Heart left ventricle (tissue), 16 donors: Measurements from ENCODE around the gene ZNF558. TPM values are rescaled to one million over a fixed set of nuclear protein-coding genes. Genes with fewer than 3 reads are reported as not detected.
"Not testable (repeated sequence)": the region's sequence is repeated elsewhere in the genome, so short reads cannot be mapped to it uniquely, and the experiment has no call there.

ENCODE experiments used
- ATAC-seq, 4 donors: fragments of 200-7000 bp; cut with Tn5 transposase; one replicate each; pipeline ENCODE4 v1.9.1; 2020 to 2022; ENCODE audit warnings: moderate library complexity in 4 of 4, mild to moderate bottlenecking in 3 of 4, moderate number of reproducible peaks in 1 of 4
- DNase-seq, 5 donors: peaks; one replicate each; pipeline ENCODE4 v3.0.0-alpha.2; 2020
- H3K27ac ChIP-seq, 12 donors: fragments of 200-600 bp; sonication (generic) in 4 of 12; one replicate each; pipeline versions ENCODE4 v1.5.0 to v1.8.0; 2016 to 2022; ENCODE audit warnings: mild to moderate bottlenecking in 2 of 12
- H3K27me3 ChIP-seq, 9 donors: fragments of 200-600 bp; sonication (generic) in 2 of 9; one replicate each; pipeline versions ENCODE4 v1.5.1 to v1.8.0; 2016 to 2022; ENCODE audit warnings: mild to moderate bottlenecking in 3 of 9
- H3K36me3 ChIP-seq, 9 donors: fragments of 200-600 bp; sonication (generic) in 2 of 9; one replicate each; pipeline versions ENCODE4 v1.5.0 to v1.8.0; 2018 to 2022; ENCODE audit warnings: mild to moderate bottlenecking in 2 of 9
- H3K4me1 ChIP-seq, 12 donors: fragments of 200-600 bp; sonication (generic) in 4 of 12; one replicate each; pipeline versions ENCODE4 v1.5.0 to v1.8.0; 2016 to 2022; ENCODE audit warnings: mild to moderate bottlenecking in 3 of 12
- H3K4me3 ChIP-seq, 12 donors: fragments of 200-600 bp; sonication (generic) in 4 of 12; one replicate each; pipeline versions ENCODE4 v1.5.0 to v1.8.0; 2017 to 2022; ENCODE audit warnings: mild to moderate bottlenecking in 9 of 12, moderate library complexity in 4 of 12
- H3K9me3 ChIP-seq, 12 donors: fragments of 200-600 bp; sonication (generic) in 4 of 12; one replicate each; pipeline versions ENCODE4 v1.5.0 to v1.8.0; 2016 to 2022; ENCODE audit warnings: mild to moderate bottlenecking in 1 of 12
- CTCF ChIP-seq, 12 donors: fragments of 200-600 bp; sonication (generic) in 4 of 12; IDR thresholded peaks; one replicate each; pipeline versions ENCODE4 v1.5.0 to v1.8.0; 2018 to 2022; ENCODE audit warnings: antibody characterized with exemption in 12 of 12, mild to moderate bottlenecking in 5 of 12
- POLR2A ChIP-seq, 2 donors: fragments of 450-650 bp; IDR thresholded peaks; one replicate each; pipeline ENCODE4 v1.6.1; 2017; ENCODE audit warnings: antibody characterized with exemption in 2 of 2, mild to moderate bottlenecking in 2 of 2, moderate library complexity in 2 of 2
- WGBS, 4 donors: extraction: QIAGEN DNeasy Blood & Tissue Kit in 2 of 4; methylation state at CpG; one replicate each; pipeline versions ENCODE4 v1.1.5 to v1.1.7; 2013 to 2018; 5-methylcytosine and 5-hydroxymethylcytosine counted together
- intact Hi-C, 10 donors: fragments of 100-400 bp; cut with DNase I; formaldehyde crosslinking; loops; one replicate each; pipeline versions ENCODE4 v1.11.1 to v1.14.2; 2022
- polyA plus RNA-seq, 2 donors: library from polyadenylated mRNA; stranded (reverse); fragments of 200-250 nt; gene quantifications; one replicate each; pipeline ENCODE4 v1.2.3, GENCODE V29; 2013
- total RNA-seq, 9 donors: library from RNA; depleted of rRNA in 2 of 9; stranded (reverse); fragments of >200 nt in 2 of 9; fragmentation: NEBNext Ultra II Directional in 3 of 9; extraction: Animal tissue kit (Norgen Biotek cat#: 25700) in 3 of 9; gene quantifications; one replicate each; pipeline versions ENCODE4 v1.1.0 to v1.2.4, GENCODE V29; 2016 to 2023
- donor health status: ischemic (EF 13 %, LVEDD 7.1; RV severe dilation, severe dysfunction).
- donor health status: healthy with polysubstance abuse.
- donor health status: DM: no; HTN: yes; CAD: no.
- donor health status: DM: no; HTN: no; CAD: no.
- donor health status: ischemic (EF 25% LVEDD 6.9; RV normal size, moderate dysfunction).
- donor health status: ischemic (EF 25% LVEDD 5.7; RV mildly dilated, moderate dysfunction).
- donor health status: healthy.
- donor health status: DM: yes; HTN: yes; CAD: no.
- donor health status: ischemic (EF 35%, LVEDD 5.7; RV mildly dilated, moderate dysfunction).
- donor health status: nonischemic (EF 11% LVEDD 7.7; RV severe dilation, severe dysfunction).
- donor health status: DM: yes; HTN: yes; CAD: no.
- donor health status: PGD.
- donor health status: ischemic (EF 29% LVEDD 5.4; RV normal size, mild dysfunction).
- donor health status: nonischemic (EF 23%, LVEDD 6.1; RV moderate dilation, normal function).

Gene ZNF558
- total and polyA plus RNA-seq, 11 donors, result 5.0 to 16.2 (median 11.2) TPM

GRCh38 chr19:8811315-8812172 is 20.6 kb downstream of the ZNF558 start:
- ATAC-seq (no peak), DNase-seq (no peak)
- WGBS, 4 donors, result 97 to 98% (median 98%) methylated on average over 10 of the region's 10 CpGs
- intact Hi-C loops, result no loop called here
- Histone ChIP-seq H3K9me3 (peaks cover 22 to 100% (median 97%) of the 10 kb centered on the region in 12 donors), H3K27me3 (no peaks in the 10 kb centered on the region), H3K4me1 (no peaks in the 10 kb centered on the region), H3K27ac (no peak overlapping the region), H3K36me3 (peaks cover 36 to 100% (median 76%) of the 10 kb centered on the region in 9 donors), H3K4me3 (no peak overlapping the region)
- no peak for TF ChIP-seq POLR2A (IDR thresholded peaks at IDR 0.05)
- TF ChIP-seq CTCF (IDR thresholded peaks at IDR 0.05), result no peak

- TF ChIP-seq POLR2A (IDR thresholded peaks at IDR 0.05), result no peak
- TF ChIP-seq CTCF (IDR thresholded peaks at IDR 0.05), result no peak
- ATAC-seq (no peak), DNase-seq (no peak)
- peaks cover 11 to 100% (median 83%) of the 10 kb centered on the region in 12 donors for H3K9me3 ChIP-seq
- H3K36me3 ChIP-seq, result peaks cover 5 to 79% (median 42%) of the 10 kb centered on the region in 9 donors
- H3K27ac ChIP-seq, result no peak overlapping the region
- H3K4me1 ChIP-seq, result no peaks in the 10 kb centered on the region
- no peaks in the 10 kb centered on the region for H3K27me3 ChIP-seq
- no peak overlapping the region for H3K4me3 ChIP-seq
- 88 to 100% (median 100%) methylated on average over 1 of the region's 1 CpG for WGBS, 4 donors
- intact Hi-C loops, result no loop called here
These were observed 25.4 kb downstream of the ZNF558 start for GRCh38 chr19:8806661-8807060.

- Histone ChIP-seq H3K27me3 (no peaks in the 10 kb centered on the region), H3K4me1 (no peaks in the 10 kb centered on the region), H3K9me3 (peaks cover 0 to 31% (median 18%) of the 10 kb centered on the region in 12 donors), H3K4me3 (no peak overlapping the region), H3K36me3 (no peaks in the 10 kb centered on the region), H3K27ac (no peak overlapping the region)
- TF ChIP-seq CTCF (IDR thresholded peaks at IDR 0.05) (no peak), POLR2A (IDR thresholded peaks at IDR 0.05) (no peak)
- intact Hi-C loops, result no loop called here
- ATAC-seq (no peak), DNase-seq (no peak)
- WGBS, 4 donors, result 57 to 68% (median 61%) methylated on average over 1 of the region's 1 CpG
These were observed 37.3 kb downstream of the ZNF558 start for GRCh38 chr19:8794823-8795222.

DNA sequence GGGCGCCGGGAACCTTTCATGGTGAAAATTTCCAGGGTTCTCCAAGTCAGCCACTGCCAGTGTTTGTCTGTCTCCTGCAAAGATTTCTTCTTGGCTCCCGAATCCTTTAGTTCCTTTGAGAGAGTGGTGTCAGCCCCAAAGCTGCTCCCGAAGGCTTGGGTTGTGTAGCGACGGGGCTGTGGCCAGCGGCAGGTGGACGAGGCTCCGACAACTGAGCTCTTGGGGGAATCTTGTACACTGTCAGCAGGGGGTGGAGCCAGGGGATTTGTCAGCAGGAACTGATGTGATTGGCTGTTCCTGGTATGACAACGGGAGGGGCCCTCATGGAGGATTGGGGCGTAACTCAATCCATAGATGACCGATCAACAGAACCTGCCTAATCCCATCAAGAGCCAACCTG is 58.5 kb downstream of the ZNF558 start:
- ATAC-seq, DNase-seq, H3K4me1 ChIP-seq, H3K27me3 ChIP-seq, H3K4me3 ChIP-seq, H3K9me3 ChIP-seq, H3K27ac ChIP-seq, intact Hi-C loops, H3K36me3 ChIP-seq: not testable (repeated sequence)
- WGBS, 4 donors, result 77 to 82% methylated on average over 6 of the region's 12 CpGs; no CpG with 5 or more reads in 2 of the 4 donors

GRCh38 chr19:8769265-8769664 is 62.8 kb downstream of the ZNF558 start:
- H3K4me3 ChIP-seq, H3K27ac ChIP-seq, ATAC-seq, DNase-seq, intact Hi-C loops, H3K9me3 ChIP-seq, H3K27me3 ChIP-seq, H3K4me1 ChIP-seq, H3K36me3 ChIP-seq: not testable (repeated sequence)
- 79 to 91% (median 86%) methylated on average over 3 to 4 of the region's 8 CpGs for WGBS, 4 donors

- 75 to 84% (median 80%) methylated on average over 5 of the region's 11 CpGs for WGBS, 4 donors
- peak in 1 of 5 donors; percentile 18 for DNase-seq
- intact Hi-C loops, result not testable (repeated sequence)
These were observed 64.8 kb downstream of the ZNF558 start for GRCh38 chr19:8767257-8767656.

More at GRCh38 chr19:8767257-8767656, 64.8 kb downstream of the ZNF558 start:
- H3K27me3 ChIP-seq, H3K4me3 ChIP-seq, ATAC-seq, H3K36me3 ChIP-seq, H3K27ac ChIP-seq, H3K9me3 ChIP-seq, H3K4me1 ChIP-seq: not testable (repeated sequence)
